Measurements from ENCODE around the gene PKN2.

Gene PKN2

DNA sequence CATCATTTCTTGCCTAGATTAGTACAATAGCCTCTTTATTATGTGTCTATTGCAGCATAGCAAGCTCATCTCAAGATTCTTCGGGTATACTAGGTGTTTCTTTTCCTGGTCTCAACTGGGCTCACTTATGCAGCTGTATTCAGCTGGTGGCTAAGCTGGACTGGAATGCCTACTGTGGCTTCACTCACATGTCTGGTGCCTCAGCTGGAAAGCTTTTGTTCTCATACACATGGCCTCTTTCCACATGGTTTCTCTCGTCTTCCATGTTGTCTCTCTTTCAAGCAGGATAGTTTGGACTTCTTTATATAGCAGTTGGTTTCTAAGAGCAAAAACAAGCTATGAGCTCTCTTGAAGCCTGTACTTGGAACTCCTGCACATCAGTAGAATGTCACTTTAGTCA lies 45.2 kb downstream of the PKN2 start:
- no peak overlapping the region for H3K4me3 ChIP-seq (ENCODE audit: low read length)
- no peaks in the 10 kb centered on the region for H3K4me1 ChIP-seq (ENCODE audit: insufficient read depth, low read length)
- H3K36me3 ChIP-seq (ENCODE audit: insufficient read depth, low read length), result peaks cover 10% of the 10 kb centered on the region
- peaks cover 5% of the 10 kb centered on the region for H3K9me3 ChIP-seq (ENCODE audit: low read length)
- H3K27me3 ChIP-seq (ENCODE audit: insufficient read depth, low read length), result no peaks in the 10 kb centered on the region
- H2AFZ ChIP-seq (ENCODE audit: low read depth, low read length), result no peak overlapping the region

- Histone ChIP-seq H3K4me1 (ENCODE audit: insufficient read depth, low read length) (no peaks in the 10 kb centered on the region), H3K9me3 (ENCODE audit: low read length) (peaks cover 9% of the 10 kb centered on the region)
Measured at GRCh38 chr1:88730132-88730675, 46.1 kb downstream of the PKN2 start.

DNA sequence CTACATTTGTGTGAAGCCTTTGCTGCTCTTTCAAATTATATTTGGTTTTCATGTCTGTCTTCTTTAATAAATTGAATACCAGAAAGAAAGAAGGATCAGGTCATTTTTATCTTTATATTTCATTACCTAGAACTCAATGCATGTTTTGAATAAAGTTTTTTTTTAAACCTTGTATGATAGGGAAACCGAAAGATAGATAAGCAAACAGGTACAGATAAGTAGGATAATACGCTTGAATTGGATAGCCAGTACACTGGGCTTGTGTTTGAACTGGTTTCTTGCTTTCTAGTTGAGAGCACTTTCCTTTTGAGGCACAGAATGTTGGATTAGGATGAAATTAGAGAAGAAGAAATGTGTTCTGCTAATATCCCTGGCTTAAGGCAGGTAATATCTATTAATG lies 46.9 kb downstream of the PKN2 start:
- Histone ChIP-seq H3K4me1 (ENCODE audit: insufficient read depth, low read length) (no peaks in the 10 kb centered on the region), H3K9me3 (ENCODE audit: low read length) (peaks cover 9% of the 10 kb centered on the region), H3K4me3 (ENCODE audit: low read length) (no peak overlapping the region), H3K27me3 (ENCODE audit: insufficient read depth, low read length) (no peaks in the 10 kb centered on the region), H3K36me3 (ENCODE audit: insufficient read depth, low read length) (peaks cover 10% of the 10 kb centered on the region), H2AFZ (ENCODE audit: low read depth, low read length) (no peak overlapping the region)

More at GRCh38 chr1:88730132-88730675, 46.1 kb downstream of the PKN2 start:
- Histone ChIP-seq H3K36me3 (ENCODE audit: insufficient read depth, low read length) (peaks cover 10% of the 10 kb centered on the region), H3K27me3 (ENCODE audit: insufficient read depth, low read length) (no peaks in the 10 kb centered on the region), H2AFZ (ENCODE audit: low read depth, low read length) (no peak overlapping the region), H3K4me3 (ENCODE audit: low read length) (no peak overlapping the region)

DNA sequence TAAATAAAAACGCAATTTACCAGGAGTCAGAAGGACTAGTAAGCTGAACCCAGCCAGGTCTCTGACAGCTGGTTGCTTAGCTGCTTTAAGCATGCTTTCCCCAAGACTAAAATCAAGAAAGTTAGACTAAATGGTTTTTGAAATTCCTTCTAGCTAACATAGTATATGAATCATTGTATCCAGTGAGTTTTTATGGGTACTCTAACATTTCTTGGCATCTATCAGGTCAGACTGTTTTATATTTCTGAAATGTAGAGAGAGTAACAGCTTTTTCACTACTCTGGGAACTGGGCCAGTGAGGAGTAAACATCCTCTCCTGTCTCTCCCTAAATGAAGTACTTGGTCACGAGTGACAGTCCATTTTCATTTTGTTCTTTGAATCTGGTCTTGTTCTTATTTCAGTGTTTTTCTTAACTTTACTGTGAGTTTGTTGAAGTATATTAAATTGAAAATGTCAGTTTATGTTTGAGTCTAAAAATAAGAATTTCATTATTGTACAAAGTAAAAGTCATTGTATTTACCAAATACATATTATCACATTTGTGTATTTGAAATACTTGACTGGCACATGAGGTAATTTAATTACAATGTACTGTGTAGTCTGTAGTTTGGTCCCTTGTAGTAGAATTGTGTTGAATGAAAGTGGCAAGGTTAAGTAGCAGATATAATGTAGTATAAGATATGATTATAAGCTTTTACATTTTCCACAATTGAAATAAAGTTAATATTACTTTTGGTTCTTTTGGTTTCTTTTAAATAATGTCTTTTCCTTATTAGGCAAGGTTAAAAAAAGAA lies 47.6 kb downstream of the PKN2 start:
- no peaks in the 10 kb centered on the region for H3K27me3 ChIP-seq (ENCODE audit: insufficient read depth, low read length)
- no peak overlapping the region for H3K4me3 ChIP-seq (ENCODE audit: low read length)
- H2AFZ ChIP-seq (ENCODE audit: low read depth, low read length), result no peak overlapping the region
- H3K9me3 ChIP-seq (ENCODE audit: low read length), result peaks cover 14% of the 10 kb centered on the region
- peaks cover 10% of the 10 kb centered on the region for H3K36me3 ChIP-seq (ENCODE audit: insufficient read depth, low read length)
- H3K4me1 ChIP-seq (ENCODE audit: insufficient read depth, low read length), result no peaks in the 10 kb centered on the region

- H3K4me1 ChIP-seq (ENCODE audit: insufficient read depth, low read length), result no peaks in the 10 kb centered on the region
- no peak overlapping the region for H2AFZ ChIP-seq (ENCODE audit: low read depth, low read length)
- H3K27me3 ChIP-seq (ENCODE audit: insufficient read depth, low read length), result no peaks in the 10 kb centered on the region
- H3K4me3 ChIP-seq (ENCODE audit: low read length), result no peak overlapping the region
- H3K36me3 ChIP-seq (ENCODE audit: insufficient read depth, low read length), result no peaks in the 10 kb centered on the region
- peaks cover 14% of the 10 kb centered on the region for H3K9me3 ChIP-seq (ENCODE audit: low read length)
Measured at GRCh38 chr1:88735382-88735781, 51.3 kb downstream of the PKN2 start.

DNA sequence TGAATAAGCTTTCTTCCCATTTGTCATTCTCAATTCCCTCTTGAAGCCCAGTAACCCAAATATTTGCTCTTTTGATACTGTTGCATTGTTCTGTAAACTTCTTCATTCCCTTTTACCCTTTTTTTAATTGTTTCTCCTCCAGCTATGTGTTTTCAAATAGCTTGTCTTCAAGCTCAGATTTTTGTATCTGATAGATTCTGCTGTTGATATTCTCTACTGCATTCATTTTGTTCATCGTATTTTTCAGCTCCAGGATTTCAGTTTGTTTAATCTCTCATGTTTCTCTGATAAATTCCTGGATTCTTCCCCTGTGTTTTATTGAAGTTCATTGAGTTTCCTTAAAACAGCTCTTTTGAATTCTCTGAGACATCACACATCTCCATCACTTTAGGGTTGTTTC lies 51.8 kb downstream of the PKN2 start:
- Histone ChIP-seq H3K4me1 (ENCODE audit: insufficient read depth, low read length) (no peaks in the 10 kb centered on the region), H3K36me3 (ENCODE audit: insufficient read depth, low read length) (no peaks in the 10 kb centered on the region), H3K4me3 (ENCODE audit: low read length) (no peak overlapping the region), H3K9me3 (ENCODE audit: low read length) (peaks cover 14% of the 10 kb centered on the region), H3K27me3 (ENCODE audit: insufficient read depth, low read length) (no peaks in the 10 kb centered on the region), H2AFZ (ENCODE audit: low read depth, low read length) (no peak overlapping the region)

- Histone ChIP-seq H3K36me3 (ENCODE audit: insufficient read depth, low read length) (peaks cover 3% of the 10 kb centered on the region), H3K4me3 (ENCODE audit: low read length) (no peak overlapping the region), H3K9me3 (ENCODE audit: low read length) (peaks cover 14% of the 10 kb centered on the region), H3K4me1 (ENCODE audit: insufficient read depth, low read length) (no peaks in the 10 kb centered on the region), H3K27me3 (ENCODE audit: insufficient read depth, low read length) (no peaks in the 10 kb centered on the region), H2AFZ (ENCODE audit: low read depth, low read length) (no peak overlapping the region)
Measured at GRCh38 chr1:88736633-88737248, 52.7 kb downstream of the PKN2 start.

- Histone ChIP-seq H3K4me3 (ENCODE audit: low read length) (no peak overlapping the region), H3K4me1 (ENCODE audit: insufficient read depth, low read length) (no peaks in the 10 kb centered on the region), H3K27me3 (ENCODE audit: insufficient read depth, low read length) (no peaks in the 10 kb centered on the region), H2AFZ (ENCODE audit: low read depth, low read length) (no peak overlapping the region), H3K36me3 (ENCODE audit: insufficient read depth, low read length) (peaks cover 3% of the 10 kb centered on the region), H3K9me3 (ENCODE audit: low read length) (peaks cover 14% of the 10 kb centered on the region)
Measured at GRCh38 chr1:88737338-88737927, 53.4 kb downstream of the PKN2 start.

GRCh38 chr1:88740784-88741183 lies 56.7 kb downstream of the PKN2 start:
- Histone ChIP-seq H3K27me3 (ENCODE audit: insufficient read depth, low read length) (no peaks in the 10 kb centered on the region), H3K4me3 (ENCODE audit: low read length) (no peak overlapping the region), H2AFZ (ENCODE audit: low read depth, low read length) (no peak overlapping the region), H3K4me1 (ENCODE audit: insufficient read depth, low read length) (no peaks in the 10 kb centered on the region), H3K9me3 (ENCODE audit: low read length) (peaks cover 9% of the 10 kb centered on the region), H3K36me3 (ENCODE audit: insufficient read depth, low read length) (peaks cover 20% of the 10 kb centered on the region)

GRCh38 chr1:88741413-88741812 lies 57.3 kb downstream of the PKN2 start:
- H3K4me1 ChIP-seq (ENCODE audit: insufficient read depth, low read length), result no peaks in the 10 kb centered on the region
- H3K9me3 ChIP-seq (ENCODE audit: low read length), result peaks cover 7% of the 10 kb centered on the region
- H2AFZ ChIP-seq (ENCODE audit: low read depth, low read length), result no peak overlapping the region
- H3K36me3 ChIP-seq (ENCODE audit: insufficient read depth, low read length), result peaks cover 20% of the 10 kb centered on the region
- H3K27me3 ChIP-seq (ENCODE audit: insufficient read depth, low read length), result no peaks in the 10 kb centered on the region
- no peak overlapping the region for H3K4me3 ChIP-seq (ENCODE audit: low read length)

- Histone ChIP-seq H3K36me3 (ENCODE audit: insufficient read depth, low read length) (peaks cover 20% of the 10 kb centered on the region), H3K9me3 (ENCODE audit: low read length) (no peaks in the 10 kb centered on the region), H3K4me1 (ENCODE audit: insufficient read depth, low read length) (no peaks in the 10 kb centered on the region)
Measured at GRCh38 chr1:88742531-88742930, 58.5 kb downstream of the PKN2 start.

DNA sequence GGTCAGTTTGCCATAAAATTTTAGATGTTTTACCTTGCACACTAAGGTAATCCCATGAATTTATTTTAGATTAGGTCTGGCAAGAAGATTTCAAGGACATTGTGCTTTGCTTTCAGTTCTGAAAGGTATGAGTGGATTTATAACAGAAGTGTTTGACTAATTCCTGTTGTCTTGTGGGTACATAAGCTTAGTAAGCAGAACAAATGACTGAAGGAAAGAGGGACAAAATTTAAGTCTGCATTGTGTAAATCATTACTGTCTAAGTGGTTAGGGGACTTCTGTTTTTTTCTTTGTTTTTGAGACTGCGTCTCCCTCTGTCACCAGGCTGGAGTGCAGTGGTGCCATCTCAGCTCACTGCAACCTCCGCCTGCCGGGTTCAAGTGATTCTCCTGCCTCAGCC lies 60.1 kb downstream of the PKN2 start:
- Histone ChIP-seq H3K4me1 (ENCODE audit: insufficient read depth, low read length) (no peaks in the 10 kb centered on the region), H3K36me3 (ENCODE audit: insufficient read depth, low read length) (peaks cover 22% of the 10 kb centered on the region), H3K9me3 (ENCODE audit: low read length) (no peaks in the 10 kb centered on the region), H3K27me3 (ENCODE audit: insufficient read depth, low read length) (no peaks in the 10 kb centered on the region), H3K4me3 (ENCODE audit: low read length) (no peak overlapping the region), H2AFZ (ENCODE audit: low read depth, low read length) (no peak overlapping the region)

More at GRCh38 chr1:88742531-88742930, 58.5 kb downstream of the PKN2 start:
- no peak overlapping the region for H2AFZ ChIP-seq (ENCODE audit: low read depth, low read length)
- H3K27me3 ChIP-seq (ENCODE audit: insufficient read depth, low read length), result no peaks in the 10 kb centered on the region
- no peak overlapping the region for H3K4me3 ChIP-seq (ENCODE audit: low read length)

DNA sequence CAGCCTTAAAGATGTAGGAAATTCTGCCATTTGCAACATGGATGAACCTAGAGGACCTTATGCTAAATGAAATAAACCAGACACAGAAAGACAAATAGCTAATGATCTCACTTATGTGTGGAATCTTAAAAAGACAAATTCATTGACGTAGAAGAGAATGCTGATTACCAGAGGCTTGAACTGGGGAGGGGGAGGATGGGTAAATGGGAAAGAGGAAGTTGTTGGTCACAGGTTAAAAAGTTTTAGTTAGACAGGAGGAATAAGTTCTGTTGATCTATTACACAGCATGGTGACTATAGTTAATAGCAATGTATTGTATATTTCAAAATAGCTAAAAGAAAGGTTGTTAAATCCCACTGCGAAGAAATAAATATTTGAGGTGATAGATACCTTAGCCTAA lies 62.8 kb downstream of the PKN2 start:
- H3K4me1 ChIP-seq (ENCODE audit: insufficient read depth, low read length), result no peaks in the 10 kb centered on the region
- no peaks in the 10 kb centered on the region for H3K9me3 ChIP-seq (ENCODE audit: low read length)
- H3K27me3 ChIP-seq (ENCODE audit: insufficient read depth, low read length), result no peaks in the 10 kb centered on the region
- H3K4me3 ChIP-seq (ENCODE audit: low read length), result no peak overlapping the region
- peaks cover 19% of the 10 kb centered on the region for H3K36me3 ChIP-seq (ENCODE audit: insufficient read depth, low read length)
- H2AFZ ChIP-seq (ENCODE audit: low read depth, low read length), result no peak overlapping the region

Measured in neuron (in vitro differentiated cells).